Keratinocyte (primary cell): ENCODE results near the gene DPCD. TPM values are rescaled to one million over a fixed set of nuclear protein-coding genes. Genes with fewer than 3 reads are reported as not detected.

Experiments
- DNase-seq: peaks from one replicate; pipeline ENCODE4 v3.0.0-alpha.2; 2011; ENCODE audit warnings: low read depth, missing footprints, low spot score
- FAIRE-seq: peaks from 2 replicates; lab custom pipeline; 2011; peaks lifted over from hg19 to GRCh38; lab: Jason Lieb, UNC
- H2AFZ ChIP-seq: 2 replicates; pipeline ENCODE4 v1.6.0; 2012; ENCODE audit warnings: low read length, control low read depth, inconsistent platforms; ENCODE audit not compliant: control insufficient read depth
- H3K27ac ChIP-seq: 2 replicates; pipeline ENCODE4 v1.5.1; 2011; ENCODE audit warnings: low read length; ENCODE audit not compliant: control insufficient read depth, insufficient read depth
- H3K27me3 ChIP-seq: 3 replicates; pipeline ENCODE4 v1.6.0; 2011; ENCODE audit warnings: low read length; ENCODE audit not compliant: control insufficient read depth, insufficient read depth; ENCODE audit errors: extremely low read depth
- H3K36me3 ChIP-seq, 2 experiments: 2 replicates in 1 of 2; 3 replicates in 1 of 2; pipeline ENCODE4 v1.5.1; 2011; ENCODE audit warnings: low read length in 2 of 2, mild to moderate bottlenecking in 1 of 2; ENCODE audit not compliant: control insufficient read depth in 2 of 2, insufficient read depth in 2 of 2; ENCODE audit errors: extremely low read depth in 1 of 2
- H3K4me1 ChIP-seq: 3 replicates; pipeline ENCODE4 v1.5.1; 2011; ENCODE audit warnings: low read length; ENCODE audit not compliant: control insufficient read depth, insufficient read depth; ENCODE audit errors: extremely low read depth
- H3K4me2 ChIP-seq: 3 replicates; pipeline ENCODE4 v1.6.0; 2011; ENCODE audit warnings: low read depth, low read length; ENCODE audit not compliant: control insufficient read depth, insufficient read depth; ENCODE audit errors: extremely low read depth
- H3K4me3 ChIP-seq, 3 experiments: fragments of 200-600 bp in 1 of 3; sonication (generic) in 1 of 3; 2 replicates in 2 of 3; 3 replicates in 1 of 3; pipeline ENCODE4 v1.5.1; 2011 to 2016; ENCODE audit warnings: low read length in 3 of 3, mild to moderate bottlenecking in 3 of 3, control low read depth in 2 of 3, inconsistent platforms in 1 of 3, low read depth in 1 of 3, mixed read lengths in 1 of 3, mixed run types in 1 of 3, moderate library complexity in 1 of 3; ENCODE audit not compliant: control insufficient read depth in 2 of 3, insufficient read depth in 2 of 3; ENCODE audit errors: extremely low read depth in 1 of 3
- H3K79me2 ChIP-seq: 2 replicates; pipeline ENCODE4 v1.6.0; 2012; ENCODE audit warnings: low read length; ENCODE audit not compliant: control insufficient read depth, insufficient read depth
- H3K9ac ChIP-seq: 3 replicates; pipeline ENCODE4 v1.6.0; 2011; ENCODE audit warnings: low read length; ENCODE audit not compliant: control insufficient read depth, insufficient read depth; ENCODE audit errors: extremely low read depth
- H3K9me1 ChIP-seq: 3 replicates; pipeline ENCODE4 v1.6.0; 2011; ENCODE audit warnings: low read length; ENCODE audit not compliant: control insufficient read depth, insufficient read depth; ENCODE audit errors: extremely low read depth
- H3K9me3 ChIP-seq: 2 replicates; pipeline ENCODE4 v1.5.1; 2012; ENCODE audit warnings: low read depth, low read length; ENCODE audit not compliant: control insufficient read depth
- H4K20me1 ChIP-seq: 3 replicates; pipeline ENCODE4 v1.6.0; 2011; ENCODE audit warnings: low read length; ENCODE audit not compliant: control insufficient read depth, insufficient read depth; ENCODE audit errors: extremely low read depth
- EZH2 ChIP-seq: IDR thresholded peaks from one replicate; pipeline ENCODE4 v1.6.1; 2012; ENCODE audit warnings: inconsistent platforms, mild to moderate bottlenecking, low read length, moderate library complexity
- dilution Hi-C: fragments of 300-500 bp; cut with MboI; formaldehyde crosslinking; loops from one replicate; pipeline ENCODE4 v1.7.0; 2020; ENCODE audit warnings: low sequenced_read_pairs; ENCODE audit not compliant: extremely low pct_ligation_motif_present
- polyA plus RNA-seq, 5 experiments: library from polyadenylated mRNA; depleted of rRNA in 3 of 5; stranded (reverse) in 3 of 5; stranded (forward) in 1 of 5; unstranded in 1 of 5; fragments of >200 nt; gene quantifications; 1 replicate in 1 of 5; 2 replicates in 3 of 5; 3 replicates in 1 of 5; pipeline versions ENCODE4 v1.2.1 to v1.2.3, GENCODE V29; 2011 to 2012; ENCODE audit warnings: missing spikeins in 2 of 5, low read depth in 1 of 5, low replicate concordance in 1 of 5
- TF ChIP-seq, protein P1 (sequence below), 3 experiments: IDR thresholded peaks in 1 of 3; conservative IDR thresholded peaks in 1 of 3; optimal IDR thresholded peaks in 1 of 3; 2 replicates in 2 of 3; 3 replicates in 1 of 3; pipeline versions ENCODE3 to v1.5.1; 2011; ENCODE audit warnings: low read length in 3 of 3, mild to moderate bottlenecking in 3 of 3, moderate library complexity in 2 of 3, control low read depth in 1 of 3, inconsistent platforms in 1 of 3; ENCODE audit not compliant: insufficient read depth in 2 of 3; ENCODE audit errors: extremely low read depth in 1 of 3

The DPCD gene
- polyA plus RNA-seq, 1 donor (not counting 4 experiments of a cell fraction or from before 2014, with no cell fraction given): 58.1 TPM

DNA sequence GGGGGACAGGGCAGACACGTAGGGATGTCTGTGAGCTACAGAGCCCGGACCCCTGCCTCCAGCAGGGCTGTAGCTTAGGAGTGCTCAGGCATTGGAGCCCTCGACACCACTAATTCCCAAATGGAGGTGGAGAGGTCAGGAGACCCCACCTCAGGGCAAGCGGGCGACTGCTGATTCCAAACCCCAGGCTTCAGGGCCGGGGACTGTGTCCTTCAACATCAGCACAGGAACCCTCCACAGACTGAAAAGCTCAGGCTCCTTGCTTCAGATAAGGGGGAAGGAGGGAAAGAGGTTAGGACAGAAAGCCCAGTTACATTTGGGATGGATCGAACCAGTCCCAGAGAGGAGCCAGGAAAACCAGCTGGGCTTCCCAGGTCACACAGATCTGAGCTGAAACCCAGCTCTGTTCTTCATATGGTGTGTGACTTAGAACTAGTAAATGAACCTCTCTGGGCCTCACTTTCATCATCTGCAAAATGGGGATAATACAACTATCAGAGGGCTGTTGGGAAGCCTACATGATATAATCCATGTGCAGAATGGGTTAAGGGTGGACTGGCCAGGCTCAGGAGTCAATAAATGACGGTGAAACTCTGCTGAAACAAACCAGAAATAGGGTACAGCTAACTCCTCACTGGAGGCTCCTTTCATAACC is 16.7 kb upstream of the DPCD start:
- peaks cover 37% of the 10 kb centered on the region for H3K27me3 ChIP-seq
- H2AFZ ChIP-seq: no peak overlapping the region
- peaks cover 11% of the 10 kb centered on the region for H3K4me1 ChIP-seq
- H4K20me1 ChIP-seq: no peaks in the 10 kb centered on the region
- no peaks in the 10 kb centered on the region for H3K36me3 ChIP-seq
- H3K79me2 ChIP-seq: no peaks in the 10 kb centered on the region
- TF ChIP-seq EZH2: no peak
- TF ChIP-seq, protein P1, sequence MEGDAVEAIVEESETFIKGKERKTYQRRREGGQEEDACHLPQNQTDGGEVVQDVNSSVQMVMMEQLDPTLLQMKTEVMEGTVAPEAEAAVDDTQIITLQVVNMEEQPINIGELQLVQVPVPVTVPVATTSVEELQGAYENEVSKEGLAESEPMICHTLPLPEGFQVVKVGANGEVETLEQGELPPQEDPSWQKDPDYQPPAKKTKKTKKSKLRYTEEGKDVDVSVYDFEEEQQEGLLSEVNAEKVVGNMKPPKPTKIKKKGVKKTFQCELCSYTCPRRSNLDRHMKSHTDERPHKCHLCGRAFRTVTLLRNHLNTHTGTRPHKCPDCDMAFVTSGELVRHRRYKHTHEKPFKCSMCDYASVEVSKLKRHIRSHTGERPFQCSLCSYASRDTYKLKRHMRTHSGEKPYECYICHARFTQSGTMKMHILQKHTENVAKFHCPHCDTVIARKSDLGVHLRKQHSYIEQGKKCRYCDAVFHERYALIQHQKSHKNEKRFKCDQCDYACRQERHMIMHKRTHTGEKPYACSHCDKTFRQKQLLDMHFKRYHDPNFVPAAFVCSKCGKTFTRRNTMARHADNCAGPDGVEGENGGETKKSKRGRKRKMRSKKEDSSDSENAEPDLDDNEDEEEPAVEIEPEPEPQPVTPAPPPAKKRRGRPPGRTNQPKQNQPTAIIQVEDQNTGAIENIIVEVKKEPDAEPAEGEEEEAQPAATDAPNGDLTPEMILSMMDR (optimal IDR thresholded peaks at IDR 0.05 in 1 of 3, IDR thresholded peaks at IDR 0.05 in 1 of 3, conservative IDR thresholded peaks at IDR 0.05 in 1 of 3; ENCODE audit: extremely low read depth in 1 of 3, insufficient read depth in 2 of 3, low read length in 3 of 3): no peak
- H3K9ac ChIP-seq: no peak overlapping the region
- H3K9me3 ChIP-seq: no peaks in the 10 kb centered on the region
- no peak overlapping the region for H3K27ac ChIP-seq
- no peak overlapping the region for H3K4me3 ChIP-seq
- H3K4me2 ChIP-seq: no peak overlapping the region
- FAIRE-seq (no peak), DNase-seq (no peak)
- dilution Hi-C loops: no loop called here
- no peaks in the 10 kb centered on the region for H3K9me1 ChIP-seq

DNA sequence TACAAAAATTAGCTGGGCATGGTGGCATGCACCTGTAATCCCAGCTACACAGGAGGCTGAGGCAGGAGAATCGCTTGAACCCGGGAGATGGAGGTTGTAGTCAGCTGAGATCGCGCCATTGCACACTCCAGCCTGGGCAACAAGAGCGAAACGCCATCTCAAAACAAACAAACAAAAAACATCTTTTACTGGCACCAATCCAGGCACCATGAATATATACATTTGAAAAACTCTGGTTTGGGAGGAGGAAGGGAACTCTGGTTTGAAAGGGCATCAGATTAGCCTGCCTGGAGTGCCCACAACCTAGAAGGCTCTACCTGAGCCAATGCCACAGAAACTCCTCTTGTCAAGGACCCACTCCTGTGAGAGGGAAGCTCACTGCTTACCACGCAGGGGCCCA is 16.0 kb upstream of the DPCD start:
- H3K9ac ChIP-seq: no peak overlapping the region
- H3K36me3 ChIP-seq: peaks cover 0 to 2% of the 10 kb centered on the region in 2 experiments
- no peaks in the 10 kb centered on the region for H4K20me1 ChIP-seq
- FAIRE-seq (no peak), DNase-seq (no peak)
- no peak overlapping the region for H3K27ac ChIP-seq
- dilution Hi-C loops: no loop called here
- H2AFZ ChIP-seq: no peak overlapping the region
- TF ChIP-seq, protein P1 (optimal IDR thresholded peaks at IDR 0.05 in 1 of 3, IDR thresholded peaks at IDR 0.05 in 1 of 3, conservative IDR thresholded peaks at IDR 0.05 in 1 of 3; ENCODE audit: extremely low read depth in 1 of 3, insufficient read depth in 2 of 3, low read length in 3 of 3): no peak
- no peak for TF ChIP-seq EZH2
- H3K4me2 ChIP-seq: no peak overlapping the region
- no peaks in the 10 kb centered on the region for H3K9me3 ChIP-seq
- no peak overlapping the region for H3K4me3 ChIP-seq
- H3K27me3 ChIP-seq: peaks cover 30% of the 10 kb centered on the region
- H3K9me1 ChIP-seq: no peaks in the 10 kb centered on the region
- H3K4me1 ChIP-seq: peaks cover 8% of the 10 kb centered on the region
- H3K79me2 ChIP-seq: no peaks in the 10 kb centered on the region
